K562 (cell line): ENCODE data around the gene PDIA4. TPM values are rescaled to one million over a fixed set of nuclear protein-coding genes. Genes with fewer than 3 reads are reported as not detected.
A peak's percentile ranks its signal among the peaks of the same experiment; 100 is the strongest.

Experiments
- ATAC-seq: fragments of 200-7000 bp; cut with Tn5 transposase; 3 replicates; pipeline ENCODE4 v1.9.1; 2020; ENCODE audit warnings: moderate library complexity
- BruUV-seq: library from RNA; stranded (reverse); fragments of 400-500 nt; replicated peaks from 2 replicates; lab custom pipeline; 2021; lab: Mats Ljungman, UMichigan
- CTCF ChIA-PET: fragments of 300-600 bp; formaldehyde crosslinking; extraction: SDS; loops from one replicate; lab custom pipeline; 2021; ENCODE audit warnings: low intra/inter-chr PET ratio; lab: Yijun Ruan, JAX
- POLR2A ChIA-PET: fragments of 300-600, 350-650 bp; sonication (Branson Sonifier 250); formaldehyde crosslinking; extraction: SDS; loops from one replicate; lab custom pipeline; 2021; ENCODE audit warnings: antibody characterized with exemption, inconsistent platforms; lab: Yijun Ruan, JAX
- DNase-seq, 4 experiments: peaks; one replicate each; pipeline versions ENCODE4 v3.0.0 to v3.0.0-alpha.2; 2011 to 2018; ENCODE audit warnings: low spot score in 3 of 4, mixed read lengths in 3 of 4; ENCODE audit errors: extremely low read depth in 1 of 4
- FAIRE-seq: peaks from 2 replicates; lab custom pipeline; 2011; peaks lifted over from hg19 to GRCh38; lab: Jason Lieb, UNC
- H2AFZ ChIP-seq: 2 replicates; pipeline ENCODE4 v1.6.0; 2011; ENCODE audit warnings: low read depth, low read length, control low read depth, inconsistent platforms
- H3K27ac ChIP-seq: fragments of 200-600 bp; 3 replicates; pipeline ENCODE4 v1.8.0; 2011; ENCODE audit warnings: low read depth, mild to moderate bottlenecking, control low read depth, inconsistent platforms, low read length, moderate library complexity, mixed read lengths; ENCODE audit errors: extremely low read depth
- H3K27me3 ChIP-seq, 2 experiments: fragments of 300-600 bp in 1 of 2; 2 replicates in 1 of 2; 3 replicates in 1 of 2; pipeline versions ENCODE4 v1.6.0 to v1.8.0; 2011; ENCODE audit warnings: inconsistent platforms in 2 of 2, low read length in 2 of 2, mild to moderate bottlenecking in 1 of 2, mixed read lengths in 1 of 2, moderate library complexity in 1 of 2; ENCODE audit not compliant: control insufficient read depth in 2 of 2, insufficient read depth in 2 of 2
- H3K36me3 ChIP-seq: fragments of 300-600 bp; 3 replicates; pipeline ENCODE4 v1.8.0; 2011; ENCODE audit warnings: mild to moderate bottlenecking, low read length, inconsistent platforms; ENCODE audit not compliant: control insufficient read depth, insufficient read depth
- H3K4me1 ChIP-seq, 2 experiments: fragments of 200-600 bp in 1 of 2; replicated peaks in 1 of 2; 2 replicates in 1 of 2; 3 replicates in 1 of 2; pipeline versions ENCODE4 v1.5.1 to v1.8.0; 2011; ENCODE audit warnings: inconsistent platforms in 2 of 2, low read length in 2 of 2, mild to moderate bottlenecking in 1 of 2, mixed read lengths in 1 of 2, moderate library complexity in 1 of 2; ENCODE audit not compliant: control insufficient read depth in 2 of 2, insufficient read depth in 2 of 2
- H3K4me2 ChIP-seq: 2 replicates; pipeline ENCODE4 v1.6.1; 2011; ENCODE audit warnings: low read length, control low read depth, inconsistent platforms, mixed read lengths; ENCODE audit not compliant: insufficient read depth
- H3K4me3 ChIP-seq: fragments of 200-600 bp; sonication (generic), shearing (Covaris generic); 2 replicates; pipeline ENCODE4 v1.5.1; 2016; ENCODE audit warnings: control low read depth, inconsistent platforms
- H3K79me2 ChIP-seq: fragments of 200-600 bp; 3 replicates; pipeline ENCODE4 v1.8.0; 2011; ENCODE audit warnings: low read length, inconsistent platforms; ENCODE audit not compliant: control insufficient read depth, insufficient read depth
- H3K9ac ChIP-seq, 2 experiments: 2 replicates each; pipeline versions ENCODE4 v1.6.0 to v1.6.1; 2011; ENCODE audit warnings: low read depth in 2 of 2, low read length in 2 of 2, control low read depth in 1 of 2, inconsistent platforms in 1 of 2, mild to moderate bottlenecking in 1 of 2, mixed read lengths in 1 of 2; ENCODE audit not compliant: insufficient read depth in 1 of 2
- H3K9me1 ChIP-seq: one replicate; pipeline ENCODE4 v1.6.0; 2011; ENCODE audit warnings: inconsistent platforms, mild to moderate bottlenecking, low read length, moderate library complexity; ENCODE audit not compliant: control insufficient read depth, insufficient read depth
- H3K9me3 ChIP-seq: replicated peaks from 2 replicates; pipeline ENCODE4 v1.5.1; 2011; ENCODE audit warnings: low read depth, low read length, inconsistent platforms; ENCODE audit not compliant: control insufficient read depth, insufficient read depth
- H4K20me1 ChIP-seq: replicated peaks from 2 replicates; pipeline ENCODE4 v1.6.1; 2011; ENCODE audit warnings: low read length, inconsistent platforms, mixed read lengths; ENCODE audit not compliant: control insufficient read depth, insufficient read depth
- CBFA2T3 ChIP-seq: fragments of 450-650 bp; IDR thresholded peaks from 2 replicates; pipeline ENCODE4 v1.6.1; 2017
- CHD2 ChIP-seq: IDR thresholded peaks from 2 replicates; pipeline ENCODE4 v1.6.1; 2011; ENCODE audit warnings: low read depth, low read length
- FOXK1 ChIP-seq: sonication (generic); formaldehyde crosslinking; IDR thresholded peaks from 2 replicates; pipeline ENCODE4 v1.8.0; 2022; ENCODE audit warnings: missing genetic modification reagents, mild to moderate bottlenecking, borderline replicate concordance
- KDM5B ChIP-seq: fragments of 200-600 bp; sonication (generic); IDR thresholded peaks from 2 replicates; pipeline ENCODE4 v1.6.1; 2012; ENCODE audit warnings: low read depth, mild to moderate bottlenecking, moderate library complexity, low read length, control low read depth, inconsistent platforms; ENCODE audit not compliant: insufficient replicate concordance
- SP1 ChIP-seq: sonication (generic); formaldehyde crosslinking; IDR thresholded peaks from 2 replicates; pipeline ENCODE4 v1.8.1; 2022; ENCODE audit warnings: mild to moderate bottlenecking, missing genetic modification reagents
- TEAD1 ChIP-seq, 2 experiments: fragments of 450-650 bp in 1 of 2; sonication (generic) in 1 of 2; formaldehyde crosslinking; IDR thresholded peaks; 2 replicates each; pipeline versions ENCODE4 v1.4.0 to v1.8.0; 2020 to 2022; ENCODE audit warnings: mild to moderate bottlenecking in 2 of 2, missing genetic modification reagents in 1 of 2
- ZNF778 ChIP-seq: fragments of 450-650 bp; formaldehyde crosslinking; IDR thresholded peaks from 2 replicates; pipeline ENCODE4 v1.4.0; 2020; ENCODE audit warnings: mild to moderate bottlenecking, moderate library complexity
- WGBS: fragments of 100-300 bp; shearing (Covaris generic); methylation state at CpG from one replicate; pipeline ENCODE4 v1.1.6; 2016; ENCODE audit warnings: low coverage, mixed read lengths; ENCODE audit not compliant: insufficient coverage; ENCODE audit errors: missing lambda C conversion rate; 5-methylcytosine and 5-hydroxymethylcytosine counted together
- in situ Hi-C: fragments of 300-500 bp; cut with MboI; formaldehyde crosslinking; loops from 4 replicates; pipeline ENCODE4 v1.15.0; 2018; ENCODE audit warnings: inconsistent platforms, mixed read lengths
- intact Hi-C: fragments of 100-400 bp; cut with micrococcal nuclease; formaldehyde crosslinking; loops from 2 replicates; pipeline ENCODE4 v1.14.2; 2022
- polyA plus RNA-seq, 8 experiments: library from polyadenylated mRNA; depleted of rRNA in 4 of 8; stranded (reverse) in 5 of 8; unstranded in 3 of 8; fragments of >200 nt; fragmentation: Nextera tagmentation in 2 of 8; fragmentation: Illumina TruSeq in 1 of 8; extraction: Ambion mirVana in 2 of 8; extraction: Trizol in 1 of 8; gene quantifications; 2 replicates each; pipeline versions ENCODE4 v1.2.1 to v1.2.3, GENCODE V29; 2011 to 2014; ENCODE audit warnings: inconsistent platforms in 1 of 8, missing spikeins in 1 of 8
- total RNA-seq, 7 experiments: library from RNA; depleted of rRNA in 6 of 7; stranded (reverse); fragments of >200 nt in 6 of 7; fragmentation: Illumina TruSeq in 2 of 7; extraction: Trizol in 2 of 7; gene quantifications; 2 replicates each; pipeline versions ENCODE4 v1.2.1 to v1.2.3, GENCODE V29; 2011 to 2021; ENCODE audit warnings: low replicate concordance in 1 of 7
- TF ChIP-seq, protein P1 (sequence below): sonication (generic); formaldehyde crosslinking; IDR thresholded peaks from 2 replicates; pipeline ENCODE4 v1.8.0; 2022; ENCODE audit warnings: missing genetic modification reagents, mild to moderate bottlenecking, borderline replicate concordance
- TF ChIP-seq, protein P2 (sequence below): fragments of 250-450 bp; sonication (Bioruptor Pico); IDR thresholded peaks from 2 replicates; pipeline ENCODE4 v1.5.0; 2020; ENCODE audit warnings: mild to moderate bottlenecking, borderline replicate concordance

Gene PDIA4
- total and polyA plus RNA-seq, 9 of the 15 experiments (the other 6 are each of a cell fraction or from before 2014, with no cell fraction given) = 9.1 to 175 (median 146) TPM

DNA sequence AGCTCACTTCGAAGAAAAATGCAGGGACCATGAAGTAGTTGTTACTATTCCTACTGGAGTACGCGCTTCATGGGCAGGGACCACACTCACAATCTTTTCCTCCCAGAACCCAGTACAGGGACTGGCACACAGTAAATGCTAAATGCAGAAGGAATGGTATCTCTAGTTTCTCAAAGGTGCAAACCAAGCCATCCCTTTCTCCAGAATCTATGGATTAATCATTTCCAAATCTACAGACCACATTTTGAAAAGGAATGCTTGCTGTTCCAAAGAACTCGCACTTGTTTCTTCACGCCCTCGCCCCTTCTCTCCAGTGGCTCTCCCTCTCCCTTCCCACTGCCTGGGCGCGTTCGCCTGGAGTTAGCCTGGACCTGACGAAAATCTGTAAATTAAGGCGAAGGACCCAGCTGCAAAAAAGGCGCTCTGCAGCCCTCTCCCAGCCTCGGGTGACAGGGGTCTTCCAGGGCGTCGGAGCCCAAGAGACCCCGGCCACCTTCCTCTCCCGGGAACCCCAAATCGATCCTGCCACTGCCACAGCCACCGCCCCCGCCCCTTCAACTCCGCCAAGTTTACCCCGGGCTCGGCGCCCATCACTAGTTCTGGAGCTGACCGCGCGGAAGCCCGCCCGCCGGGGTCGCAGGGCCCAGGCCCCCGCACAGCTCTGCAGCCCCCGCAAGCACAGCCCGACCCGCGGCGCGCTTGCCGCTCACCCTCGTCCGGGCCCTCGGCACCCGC, 527 bp downstream of the PDIA4 start (continued):
- no peak; a peak in 1 of 4 replicates for TF ChIP-seq TEAD1 (CRISPR knock-in tag; IDR thresholded peaks at IDR 0.05)
- TF ChIP-seq CHD2 = no peak
- TF ChIP-seq, all 486 proteins: peak for 40

DNA sequence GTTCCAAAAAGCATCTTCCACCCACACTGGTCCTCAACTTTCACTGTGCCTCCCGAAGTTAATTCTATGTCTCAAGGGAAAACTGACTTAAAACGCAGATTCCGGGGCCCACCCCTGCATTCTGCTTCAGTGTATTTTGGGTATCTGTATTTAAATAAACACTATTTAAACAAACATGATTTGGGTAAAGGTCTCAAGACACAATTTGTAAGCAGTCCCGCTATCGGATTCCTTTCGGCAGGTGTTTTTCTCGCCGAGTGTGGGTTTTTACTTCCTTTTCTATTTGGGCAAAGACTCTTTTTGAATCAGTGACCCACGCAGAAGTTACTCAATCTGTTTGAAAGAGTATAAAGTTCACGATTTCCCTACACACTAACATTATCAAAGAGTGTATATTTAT, 1.2 kb downstream of the PDIA4 start:
- H4K20me1 ChIP-seq = peaks cover 8% of the 10 kb centered on the region
- peak overlapping the region; percentile 95 for H3K4me2 ChIP-seq
- H3K79me2 ChIP-seq = peaks cover 56% of the 10 kb centered on the region
- FAIRE-seq (no peak), DNase-seq (no peak), ATAC-seq (no peak)
- ChIA-PET POLR2A (interaction anchor here (0.7 to 1.6 kb wide), 7 partner anchors 9 to 128 kb away, joined by 3 to 6 read pairs (median 3); partner anchors contain the start of gene ZNF425), CTCF (interaction anchor here (1.1 kb wide), 1 partner anchor 99 kb away, joined by 4 read pairs; the partner anchor contains the start of gene ZNF425)
- WGBS = 28% methylated on average over 10 of the region's 10 CpGs
- in situ Hi-C loops (no loop called here), intact Hi-C loops (no loop called here)
- no peaks in the 10 kb centered on the region for H3K9me1 ChIP-seq
- no TSS peak for BruUV-seq
- peaks cover 14 to 21% of the 10 kb centered on the region in 2 experiments; a peak in 4 of 5 replicates for H3K4me1 ChIP-seq
- peak; percentile 31; the same call in 1 of the 2 replicates for TF ChIP-seq CBFA2T3
- TF ChIP-seq, protein P1, sequence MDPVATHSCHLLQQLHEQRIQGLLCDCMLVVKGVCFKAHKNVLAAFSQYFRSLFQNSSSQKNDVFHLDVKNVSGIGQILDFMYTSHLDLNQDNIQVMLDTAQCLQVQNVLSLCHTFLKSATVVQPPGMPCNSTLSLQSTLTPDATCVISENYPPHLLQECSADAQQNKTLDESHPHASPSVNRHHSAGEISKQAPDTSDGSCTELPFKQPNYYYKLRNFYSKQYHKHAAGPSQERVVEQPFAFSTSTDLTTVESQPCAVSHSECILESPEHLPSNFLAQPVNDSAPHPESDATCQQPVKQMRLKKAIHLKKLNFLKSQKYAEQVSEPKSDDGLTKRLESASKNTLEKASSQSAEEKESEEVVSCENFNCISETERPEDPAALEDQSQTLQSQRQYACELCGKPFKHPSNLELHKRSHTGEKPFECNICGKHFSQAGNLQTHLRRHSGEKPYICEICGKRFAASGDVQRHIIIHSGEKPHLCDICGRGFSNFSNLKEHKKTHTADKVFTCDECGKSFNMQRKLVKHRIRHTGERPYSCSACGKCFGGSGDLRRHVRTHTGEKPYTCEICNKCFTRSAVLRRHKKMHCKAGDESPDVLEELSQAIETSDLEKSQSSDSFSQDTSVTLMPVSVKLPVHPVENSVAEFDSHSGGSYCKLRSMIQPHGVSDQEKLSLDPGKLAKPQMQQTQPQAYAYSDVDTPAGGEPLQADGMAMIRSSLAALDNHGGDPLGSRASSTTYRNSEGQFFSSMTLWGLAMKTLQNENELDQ = 0 out of 2 replicates have a peak, but pooled peaks have one; percentile 45
- TF ChIP-seq, protein P2, sequence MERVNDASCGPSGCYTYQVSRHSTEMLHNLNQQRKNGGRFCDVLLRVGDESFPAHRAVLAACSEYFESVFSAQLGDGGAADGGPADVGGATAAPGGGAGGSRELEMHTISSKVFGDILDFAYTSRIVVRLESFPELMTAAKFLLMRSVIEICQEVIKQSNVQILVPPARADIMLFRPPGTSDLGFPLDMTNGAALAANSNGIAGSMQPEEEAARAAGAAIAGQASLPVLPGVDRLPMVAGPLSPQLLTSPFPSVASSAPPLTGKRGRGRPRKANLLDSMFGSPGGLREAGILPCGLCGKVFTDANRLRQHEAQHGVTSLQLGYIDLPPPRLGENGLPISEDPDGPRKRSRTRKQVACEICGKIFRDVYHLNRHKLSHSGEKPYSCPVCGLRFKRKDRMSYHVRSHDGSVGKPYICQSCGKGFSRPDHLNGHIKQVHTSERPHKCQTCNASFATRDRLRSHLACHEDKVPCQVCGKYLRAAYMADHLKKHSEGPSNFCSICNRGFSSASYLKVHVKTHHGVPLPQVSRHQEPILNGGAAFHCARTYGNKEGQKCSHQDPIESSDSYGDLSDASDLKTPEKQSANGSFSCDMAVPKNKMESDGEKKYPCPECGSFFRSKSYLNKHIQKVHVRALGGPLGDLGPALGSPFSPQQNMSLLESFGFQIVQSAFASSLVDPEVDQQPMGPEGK = no peak
- TF ChIP-seq FOXK1 = no peak
- TF ChIP-seq KDM5B = peak; percentile 36
- no peak for TF ChIP-seq ZNF778 (CRISPR knock-in tag)
- peak; percentile 40; the same call in 1 of the 2 replicates for TF ChIP-seq SP1
- peak overlapping the region; percentile 75 to 87; a peak in 3 of 4 replicates for H3K9ac ChIP-seq
- H3K4me3 ChIP-seq = peak overlapping the region; percentile 85
- H3K36me3 ChIP-seq = peaks cover 37% of the 10 kb centered on the region
- peak overlapping the region; percentile 92; the same call in 2 of the 3 replicates for H3K27ac ChIP-seq
- H3K27me3 ChIP-seq = no peaks in the 10 kb centered on the region
- no peaks in the 10 kb centered on the region; the same call in 1 of the 2 replicates for H3K9me3 ChIP-seq
- no peak overlapping the region for H2AFZ ChIP-seq
